Measurements from ENCODE around the gene PLEKHJ1. TPM values are rescaled to one million over a fixed set of nuclear protein-coding genes. Genes with fewer than 3 reads are reported as not detected.

PLEKHJ1 gene
- total RNA-seq, 1 donor from 2014 or later = 78.3 TPM

- Mint-ChIP-seq H3K27me3 (ENCODE audit: low read depth, unreplicated experiment) (no peaks in the 10 kb centered on the region), H3K9me3 (ENCODE audit: unreplicated experiment) (no peaks in the 10 kb centered on the region), H3K36me3 (ENCODE audit: low read depth, unreplicated experiment) (peaks cover 8% of the 10 kb centered on the region), H3K4me3 (ENCODE audit: unreplicated experiment) (no peak overlapping the region), H3K27ac (ENCODE audit: unreplicated experiment) (peak overlapping the region; percentile 1), H3K4me1 (ENCODE audit: low read depth, unreplicated experiment) (no peaks in the 10 kb centered on the region)
- TF ChIP-seq EZH2 (IDR thresholded peaks at IDR 0.05; ENCODE audit: insufficient read depth, low read length) = no peak
- TF ChIP-seq, protein P1, sequence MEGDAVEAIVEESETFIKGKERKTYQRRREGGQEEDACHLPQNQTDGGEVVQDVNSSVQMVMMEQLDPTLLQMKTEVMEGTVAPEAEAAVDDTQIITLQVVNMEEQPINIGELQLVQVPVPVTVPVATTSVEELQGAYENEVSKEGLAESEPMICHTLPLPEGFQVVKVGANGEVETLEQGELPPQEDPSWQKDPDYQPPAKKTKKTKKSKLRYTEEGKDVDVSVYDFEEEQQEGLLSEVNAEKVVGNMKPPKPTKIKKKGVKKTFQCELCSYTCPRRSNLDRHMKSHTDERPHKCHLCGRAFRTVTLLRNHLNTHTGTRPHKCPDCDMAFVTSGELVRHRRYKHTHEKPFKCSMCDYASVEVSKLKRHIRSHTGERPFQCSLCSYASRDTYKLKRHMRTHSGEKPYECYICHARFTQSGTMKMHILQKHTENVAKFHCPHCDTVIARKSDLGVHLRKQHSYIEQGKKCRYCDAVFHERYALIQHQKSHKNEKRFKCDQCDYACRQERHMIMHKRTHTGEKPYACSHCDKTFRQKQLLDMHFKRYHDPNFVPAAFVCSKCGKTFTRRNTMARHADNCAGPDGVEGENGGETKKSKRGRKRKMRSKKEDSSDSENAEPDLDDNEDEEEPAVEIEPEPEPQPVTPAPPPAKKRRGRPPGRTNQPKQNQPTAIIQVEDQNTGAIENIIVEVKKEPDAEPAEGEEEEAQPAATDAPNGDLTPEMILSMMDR (IDR thresholded peaks at IDR 0.05; ENCODE audit: insufficient read depth, low read depth, low read length) = no peak
- FAIRE-seq (no peak), DNase-seq (ENCODE audit: low read depth) (no peak)
- no peaks in the 10 kb centered on the region for H3K79me2 ChIP-seq (ENCODE audit: insufficient read depth, low read length)
- H3K4me2 ChIP-seq (ENCODE audit: low read length) = no peak overlapping the region
- H2AFZ ChIP-seq (ENCODE audit: low read depth, low read length) = no peak overlapping the region
- peaks cover 8% of the 10 kb centered on the region for H3K4me1 ChIP-seq (ENCODE audit: insufficient read depth, low read length)
- no peak overlapping the region for H3K27ac ChIP-seq (ENCODE audit: low read depth, low read length)
- peaks cover 6% of the 10 kb centered on the region for H3K36me3 ChIP-seq (ENCODE audit: insufficient read depth, low read length)
- H3K27me3 ChIP-seq (ENCODE audit: insufficient read depth, low read length) = no peaks in the 10 kb centered on the region
- peaks cover 19% of the 10 kb centered on the region for H4K20me1 ChIP-seq (ENCODE audit: insufficient read depth, low read length)
- no peaks in the 10 kb centered on the region for H3K9me3 ChIP-seq (ENCODE audit: insufficient read depth, low read depth, low read length)
- no peak overlapping the region for H3K9ac ChIP-seq (ENCODE audit: low read length)
- H3K4me3 ChIP-seq (ENCODE audit: insufficient read depth, low read depth, low read length) = no peak overlapping the region
Observed at GRCh38 chr19:2225415-2226050, 10.6 kb downstream of the PLEKHJ1 start.

DNA sequence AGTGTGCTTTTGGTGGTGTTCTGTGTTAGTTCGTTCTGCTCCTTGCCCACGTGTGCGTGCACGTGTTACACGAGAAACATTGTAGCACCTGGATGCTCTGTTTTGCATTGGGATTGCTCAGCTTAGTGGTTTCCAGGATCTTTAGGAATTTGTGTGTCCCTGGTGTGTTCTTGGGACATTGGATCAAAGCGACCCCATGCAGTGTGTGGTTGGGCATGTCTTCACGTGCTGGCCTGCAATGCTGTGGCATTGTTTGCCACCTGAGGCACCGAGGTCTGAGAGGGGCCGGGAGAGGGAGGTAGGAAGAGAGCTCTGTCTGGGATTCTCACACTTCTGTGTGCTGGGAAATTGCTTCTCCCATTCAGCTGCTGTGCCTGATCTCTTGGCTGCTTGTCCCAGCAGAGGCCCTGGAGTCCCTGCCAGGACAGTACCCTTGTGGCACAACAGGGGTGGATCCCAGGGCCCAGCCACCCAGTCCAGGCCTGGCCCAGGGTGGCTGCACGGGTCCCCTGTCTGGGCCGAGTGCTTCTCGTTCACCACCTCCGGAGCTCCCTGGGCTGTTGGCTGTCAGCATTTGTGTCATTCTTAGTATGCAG lies 11.3 kb downstream of the PLEKHJ1 start:
- H4K20me1 ChIP-seq (ENCODE audit: insufficient read depth, low read length) = peaks cover 22% of the 10 kb centered on the region
- no peaks in the 10 kb centered on the region for H3K9me3 ChIP-seq (ENCODE audit: insufficient read depth, low read depth, low read length)
- no peak overlapping the region for H3K27ac ChIP-seq (ENCODE audit: low read depth, low read length)
- H3K27me3 Mint-ChIP-seq (ENCODE audit: low read depth, unreplicated experiment) = no peaks in the 10 kb centered on the region
- H2AFZ ChIP-seq (ENCODE audit: low read depth, low read length) = no peak overlapping the region
- H3K36me3 ChIP-seq (ENCODE audit: insufficient read depth, low read length) = peaks cover 6% of the 10 kb centered on the region
- peaks cover 8% of the 10 kb centered on the region for H3K4me1 ChIP-seq (ENCODE audit: insufficient read depth, low read length)
- no peaks in the 10 kb centered on the region for H3K79me2 ChIP-seq (ENCODE audit: insufficient read depth, low read length)
- TF ChIP-seq, protein P1 (IDR thresholded peaks at IDR 0.05; ENCODE audit: insufficient read depth, low read depth, low read length) = no peak
- no peak for TF ChIP-seq EZH2 (IDR thresholded peaks at IDR 0.05; ENCODE audit: insufficient read depth, low read length)
- H3K9me3 Mint-ChIP-seq (ENCODE audit: unreplicated experiment) = no peaks in the 10 kb centered on the region
- DNase-seq (ENCODE audit: low read depth) (no peak), FAIRE-seq (no peak)
- no peak overlapping the region for H3K4me3 ChIP-seq (ENCODE audit: insufficient read depth, low read depth, low read length)
- H3K9ac ChIP-seq (ENCODE audit: low read length) = no peak overlapping the region
- H3K4me3 Mint-ChIP-seq (ENCODE audit: unreplicated experiment) = peak overlapping the region; percentile 16
- H3K36me3 Mint-ChIP-seq (ENCODE audit: low read depth, unreplicated experiment) = peaks cover 8% of the 10 kb centered on the region
- no peak overlapping the region for H3K4me2 ChIP-seq (ENCODE audit: low read length)
- no peaks in the 10 kb centered on the region for H3K27me3 ChIP-seq (ENCODE audit: insufficient read depth, low read length)
- H3K27ac Mint-ChIP-seq (ENCODE audit: unreplicated experiment) = peak overlapping the region; percentile 1
- no peaks in the 10 kb centered on the region for H3K4me1 Mint-ChIP-seq (ENCODE audit: low read depth, unreplicated experiment)

- Histone ChIP-seq H3K4me2 (ENCODE audit: low read length) (no peak overlapping the region), H3K27me3 (ENCODE audit: insufficient read depth, low read length) (no peaks in the 10 kb centered on the region), H3K79me2 (ENCODE audit: insufficient read depth, low read length) (no peaks in the 10 kb centered on the region), H2AFZ (ENCODE audit: low read depth, low read length) (no peak overlapping the region), H3K27ac (ENCODE audit: low read depth, low read length) (no peak overlapping the region), H4K20me1 (ENCODE audit: insufficient read depth, low read length) (peaks cover 22% of the 10 kb centered on the region), H3K4me3 (ENCODE audit: insufficient read depth, low read depth, low read length) (no peak overlapping the region), H3K9ac (ENCODE audit: low read length) (no peak overlapping the region), H3K4me1 (ENCODE audit: insufficient read depth, low read length) (peaks cover 8% of the 10 kb centered on the region), H3K36me3 (ENCODE audit: insufficient read depth, low read length) (peaks cover 6% of the 10 kb centered on the region), H3K9me3 (ENCODE audit: insufficient read depth, low read depth, low read length) (no peaks in the 10 kb centered on the region)
- TF ChIP-seq, protein P1 (IDR thresholded peaks at IDR 0.05; ENCODE audit: insufficient read depth, low read depth, low read length) = no peak
- no peak for TF ChIP-seq EZH2 (IDR thresholded peaks at IDR 0.05; ENCODE audit: insufficient read depth, low read length)
- H3K4me3 Mint-ChIP-seq (ENCODE audit: unreplicated experiment) = no peak overlapping the region
- no peaks in the 10 kb centered on the region for H3K27me3 Mint-ChIP-seq (ENCODE audit: low read depth, unreplicated experiment)
- H3K9me3 Mint-ChIP-seq (ENCODE audit: unreplicated experiment) = no peaks in the 10 kb centered on the region
- H3K4me1 Mint-ChIP-seq (ENCODE audit: low read depth, unreplicated experiment) = no peaks in the 10 kb centered on the region
- DNase-seq (ENCODE audit: low read depth) = no peak
- peaks cover 8% of the 10 kb centered on the region for H3K36me3 Mint-ChIP-seq (ENCODE audit: low read depth, unreplicated experiment)
- no peak overlapping the region for H3K27ac Mint-ChIP-seq (ENCODE audit: unreplicated experiment)
- no peak for FAIRE-seq
Observed at GRCh38 chr19:2223959-2224358, 12.2 kb downstream of the PLEKHJ1 start.

All from astrocyte (in vitro differentiated cells and primary cell).